ENCODE results near the gene VMO1. TPM values are rescaled to one million over a fixed set of nuclear protein-coding genes. Genes with fewer than 3 reads are reported as not detected.

VMO1 gene
- total RNA-seq, 6 donors from 2014 or later, result 3.1 to 28.8 (median 13.4) TPM; not detected in 1

- no peaks in the 10 kb centered on the region for H3K36me3 ChIP-seq
- peak overlapping the region in 2 of 4 donors; percentile 89 to 95 for H3K27ac ChIP-seq
- ATAC-seq (ENCODE audit: low FRiP score in 2 of 2), result no peak
- peak overlapping the region in 2 of 4 donors; percentile 70 to 79 for H3K4me3 ChIP-seq
- WGBS, 2 donors, result 86 to 87% methylated on average over 14 of the region's 14 CpGs
- H3K9me3 ChIP-seq, result no peaks in the 10 kb centered on the region
- TF ChIP-seq POLR2A (IDR thresholded peaks at IDR 0.05) (no peak), POLR2AphosphoS5 (IDR thresholded peaks at IDR 0.05) (no peak), EP300 (IDR thresholded peaks at IDR 0.05) (no peak), CTCF (IDR thresholded peaks at IDR 0.05) (no peak)
- no peak for DNase-seq
- peaks cover 33 to 47% (median 39%) of the 10 kb centered on the region in 4 donors for H3K4me1 ChIP-seq
- H3K27me3 ChIP-seq, result peaks cover 0 to 8% (median 0%) of the 10 kb centered on the region in 4 donors
Measured at GRCh38 chr17:4788159-4788806, 2.1 kb upstream of the VMO1 start.

GRCh38 chr17:4786516-4786915, 352 bp upstream of the VMO1 start:
- peaks cover 33 to 47% (median 39%) of the 10 kb centered on the region in 4 donors for H3K4me1 ChIP-seq
- no peaks in the 10 kb centered on the region for H3K9me3 ChIP-seq
- H3K27ac ChIP-seq, result peak overlapping the region in 1 of 4 donors; percentile 36
- H3K36me3 ChIP-seq, result no peaks in the 10 kb centered on the region
- TF ChIP-seq EP300 (IDR thresholded peaks at IDR 0.05), result no peak
- no peak for TF ChIP-seq POLR2A (IDR thresholded peaks at IDR 0.05)
- TF ChIP-seq POLR2AphosphoS5 (IDR thresholded peaks at IDR 0.05), result no peak
- TF ChIP-seq CTCF (IDR thresholded peaks at IDR 0.05), result no peak
- WGBS, 2 donors, result 27 to 29% methylated on average over 6 of the region's 6 CpGs
- peaks cover 0 to 12% (median 2%) of the 10 kb centered on the region in 4 donors for H3K27me3 ChIP-seq
- H3K4me3 ChIP-seq, result peak overlapping the region in 3 of 4 donors; percentile 22 to 28 (median 25)
- DNase-seq (no peak), ATAC-seq (ENCODE audit: low FRiP score in 2 of 2) (no peak)

GRCh38 chr17:4785311-4786105, 656 bp downstream of the VMO1 start:
- H3K27me3 ChIP-seq, result peaks cover 0 to 12% (median 2%) of the 10 kb centered on the region in 4 donors
- ATAC-seq (ENCODE audit: low FRiP score in 2 of 2) (no peak), DNase-seq (peak in 1 of 2 donors; percentile 86)
- TF ChIP-seq POLR2A (IDR thresholded peaks at IDR 0.05), result no peak
- no peak for TF ChIP-seq CTCF (IDR thresholded peaks at IDR 0.05)
- TF ChIP-seq POLR2AphosphoS5 (IDR thresholded peaks at IDR 0.05), result no peak
- no peak for TF ChIP-seq EP300 (IDR thresholded peaks at IDR 0.05)
- peaks cover 33 to 44% (median 39%) of the 10 kb centered on the region in 4 donors for H3K4me1 ChIP-seq
- peak overlapping the region in 1 of 4 donors; percentile 5 for H3K27ac ChIP-seq
- H3K4me3 ChIP-seq, result peak overlapping the region in 2 of 4 donors; percentile 22 to 28
- WGBS, 2 donors, result 12 to 20% methylated on average over 51 to 56 of the region's 61 CpGs
- no peaks in the 10 kb centered on the region for H3K36me3 ChIP-seq
- H3K9me3 ChIP-seq, result no peaks in the 10 kb centered on the region

- 37 to 42% methylated on average over 15 to 27 of the region's 28 CpGs for WGBS, 2 donors
- TF ChIP-seq EP300 (IDR thresholded peaks at IDR 0.05) (no peak), POLR2AphosphoS5 (IDR thresholded peaks at IDR 0.05) (no peak), CTCF (IDR thresholded peaks at IDR 0.05) (peak in 3 of 6 experiments; percentile 14 to 26 (median 23))
- Histone ChIP-seq H3K36me3 (no peaks in the 10 kb centered on the region), H3K27ac (no peak overlapping the region), H3K4me1 (peaks cover 21 to 27% (median 26%) of the 10 kb centered on the region in 4 donors), H3K4me3 (no peak overlapping the region), H3K27me3 (peaks cover 0 to 12% (median 2%) of the 10 kb centered on the region in 4 donors), H3K9me3 (no peaks in the 10 kb centered on the region)
- ATAC-seq (ENCODE audit: low FRiP score in 2 of 2) (peak in 1 of 2 donors; percentile 13), DNase-seq (peak; percentile 35 to 88)
Measured at GRCh38 chr17:4782652-4783051, 3.5 kb downstream of the VMO1 start.

All from upper lobe of left lung (tissue), 6 donors.